ENCODE data around the gene MRPS2. TPM values are rescaled to one million over a fixed set of nuclear protein-coding genes. Genes with fewer than 3 reads are reported as not detected.
"Not testable (repeated sequence)": the region's sequence is repeated elsewhere in the genome, so short reads cannot be mapped to it uniquely, and the experiment has no call there.

The MRPS2 gene
- total RNA-seq, result 57.3 TPM

GRCh38 chr9:135500525-135501260, at the start of gene MRPS2:
MRPS2 (plus strand) TSS chr9:135500682; CDS start chr9:135500711, 29 bp downstream.
- Histone ChIP-seq H3K4me1 (peaks cover 12 to 17% of the 10 kb centered on the region in 2 donors), H3K4me3 (peak within 1 kb of the TSS; percentile 73 to 75), H3K36me3 (peaks cover 26 to 31% of the 10 kb centered on the region in 2 donors), H3K27me3 (no peaks in the 10 kb centered on the region), H3K9me3 (no peaks in the 10 kb centered on the region), H3K27ac (peak within 1 kb of the TSS; percentile 69 to 75)
- intact Hi-C loops (cut with DNase I), result loop anchor here (1.0 kb wide), 1 partner anchor 21 kb away; the partner anchor contains the start of gene PPP1R26
- TF ChIP-seq CTCF (IDR thresholded peaks at IDR 0.05), result peak; percentile 85 to 97 (median 93)
- DNase-seq (ENCODE audit: low spot score in 2 of 2), result peak; percentile 38 to 93

- no peaks in the 10 kb centered on the region for H3K27me3 ChIP-seq
These were observed 49.5 kb upstream of the MRPS2 start for GRCh38 chr9:135450956-135451355.

GRCh38 chr9:135451909-135452308, 48.6 kb upstream of the MRPS2 start:
- intact Hi-C loops (cut with DNase I); H3K4me1 ChIP-seq; H3K27ac ChIP-seq; H3K4me3 ChIP-seq; H3K9me3 ChIP-seq; H3K27me3 ChIP-seq; H3K36me3 ChIP-seq; DNase-seq (ENCODE audit: low spot score in 2 of 2): not testable (repeated sequence)

More at GRCh38 chr9:135450956-135451355, 49.5 kb upstream of the MRPS2 start:
- Histone ChIP-seq H3K9me3 (peaks cover 0 to 5% of the 10 kb centered on the region in 2 donors), H3K4me1 (no peaks in the 10 kb centered on the region), H3K36me3 (no peaks in the 10 kb centered on the region), H3K4me3 (no peak overlapping the region), H3K27ac (no peak overlapping the region)
- TF ChIP-seq CTCF (IDR thresholded peaks at IDR 0.05), result no peak
- intact Hi-C loops (cut with DNase I), result no loop called here
- no peak for DNase-seq (ENCODE audit: low spot score in 2 of 2)

- Histone ChIP-seq H3K4me3 (no peak overlapping the region), H3K27me3 (no peaks in the 10 kb centered on the region), H3K36me3 (no peaks in the 10 kb centered on the region), H3K9me3 (peaks cover 0 to 5% of the 10 kb centered on the region in 2 donors), H3K27ac (no peak overlapping the region), H3K4me1 (no peaks in the 10 kb centered on the region)
- no peak for DNase-seq (ENCODE audit: low spot score in 2 of 2)
- intact Hi-C loops (cut with DNase I), result no loop called here
- no peak for TF ChIP-seq CTCF (IDR thresholded peaks at IDR 0.05)
These were observed 45.7 kb upstream of the MRPS2 start for GRCh38 chr9:135454737-135455136.

DNA sequence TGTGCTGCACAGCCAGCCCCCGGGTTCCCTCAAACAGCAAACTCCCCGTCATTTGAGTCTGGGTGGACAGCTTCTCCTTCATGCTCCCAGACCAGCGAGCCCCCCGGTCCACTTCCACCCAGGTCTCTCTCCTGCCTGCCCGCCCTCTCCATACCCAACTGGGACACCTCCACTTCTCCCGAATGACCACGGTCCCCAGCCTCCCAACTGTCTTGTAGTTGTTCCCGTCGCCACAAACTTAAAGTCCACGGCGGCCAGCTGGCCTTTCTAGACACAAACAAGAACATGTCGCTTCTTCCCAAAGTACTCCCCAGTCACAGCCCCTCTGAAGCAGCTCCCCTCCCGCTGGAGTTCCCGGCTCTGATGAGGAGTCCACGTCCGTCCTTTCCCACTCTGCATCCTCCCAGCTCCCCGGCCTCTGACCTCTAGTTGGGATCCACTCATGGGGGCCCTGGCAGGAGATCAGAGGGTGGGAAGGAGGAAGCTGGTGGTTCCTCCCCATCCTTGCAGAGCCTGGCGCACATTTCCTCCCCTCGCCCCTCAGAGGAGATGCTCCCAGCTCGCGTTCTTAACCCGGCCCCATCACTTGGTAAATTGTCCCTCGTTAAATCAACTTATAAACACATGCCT, 45.0 kb upstream of the MRPS2 start:
- Histone ChIP-seq H3K27me3 (no peaks in the 10 kb centered on the region), H3K4me3 (no peak overlapping the region), H3K9me3 (peaks cover 0 to 5% of the 10 kb centered on the region in 2 donors), H3K27ac (no peak overlapping the region), H3K4me1 (no peaks in the 10 kb centered on the region), H3K36me3 (no peaks in the 10 kb centered on the region)
- intact Hi-C loops (cut with DNase I), result no loop called here
- no peak for TF ChIP-seq CTCF (IDR thresholded peaks at IDR 0.05)
- no peak for DNase-seq (ENCODE audit: low spot score in 2 of 2)

DNA sequence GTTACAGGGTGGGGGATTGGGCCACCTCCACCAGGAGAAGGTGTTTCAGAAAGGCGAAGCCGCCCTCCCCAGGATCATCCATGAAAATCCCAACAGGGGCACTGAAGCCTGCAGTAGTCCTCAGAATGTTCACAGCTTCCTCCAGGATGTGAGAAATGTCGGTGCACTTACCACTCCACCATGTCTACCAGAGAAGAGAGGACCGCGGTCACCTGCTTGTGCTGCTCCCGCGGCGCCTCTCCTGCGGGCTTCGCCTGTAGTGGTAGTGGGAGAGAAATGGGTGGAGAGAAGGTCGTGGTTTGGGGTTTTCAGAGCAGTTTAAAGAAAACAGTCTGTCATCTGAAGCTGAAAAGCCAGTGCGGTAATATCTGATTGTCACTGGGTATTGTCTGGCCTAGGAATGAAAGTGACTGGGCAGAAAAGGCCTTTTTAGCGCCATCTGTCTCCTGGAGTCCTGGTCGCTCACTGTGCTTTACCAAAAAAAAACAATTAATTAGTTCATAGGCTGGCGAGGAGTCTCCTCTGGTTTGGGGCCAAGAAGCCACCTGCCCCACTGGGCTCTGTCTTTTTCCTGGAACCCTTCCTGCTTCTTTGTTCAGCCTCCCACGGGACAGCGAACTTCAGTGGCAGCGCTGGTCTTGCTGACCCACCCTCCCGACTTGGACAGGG, 43.9 kb upstream of the MRPS2 start:
- Histone ChIP-seq H3K9me3 (peaks cover 0 to 5% of the 10 kb centered on the region in 2 donors), H3K27ac (no peak overlapping the region), H3K4me3 (no peak overlapping the region), H3K36me3 (no peaks in the 10 kb centered on the region), H3K27me3 (no peaks in the 10 kb centered on the region), H3K4me1 (no peaks in the 10 kb centered on the region)
- intact Hi-C loops (cut with DNase I), result no loop called here
- no peak for TF ChIP-seq CTCF (IDR thresholded peaks at IDR 0.05)
- DNase-seq (ENCODE audit: low spot score in 2 of 2), result no peak

DNA sequence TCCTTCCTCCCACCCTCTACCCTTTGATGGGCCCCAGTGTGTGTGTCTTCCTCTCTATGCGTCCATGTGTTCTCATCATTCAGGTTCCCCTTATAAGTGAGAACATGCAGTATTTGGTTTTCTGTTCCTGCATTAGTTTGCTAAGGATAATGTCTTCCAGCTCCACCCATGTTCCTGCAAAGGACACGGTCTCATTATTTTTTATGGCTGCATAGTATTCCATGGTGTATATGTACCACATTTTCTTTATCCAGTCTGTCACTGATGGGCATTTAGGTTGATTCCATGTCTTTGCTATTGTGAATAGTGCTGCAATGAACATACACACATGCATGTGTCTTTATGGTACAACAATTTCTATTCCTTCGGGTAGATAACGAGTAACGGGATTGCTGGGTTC, 42.0 kb upstream of the MRPS2 start:
- H3K4me3 ChIP-seq; intact Hi-C loops (cut with DNase I): not testable (repeated sequence)

More for the DNA sequence above, 42.0 kb upstream of the MRPS2 start:
- H3K9me3 ChIP-seq; DNase-seq (ENCODE audit: low spot score in 2 of 2); H3K27ac ChIP-seq; H3K36me3 ChIP-seq; H3K4me1 ChIP-seq; H3K27me3 ChIP-seq: not testable (repeated sequence)

Measured in ascending aorta (tissue), 2 donors.